Activated T-cell treated with anti-CD3 and anti-CD28 coated beads for 4 hours (primary cell): ENCODE measurements around the gene PHF21A.
"Not testable (repeated sequence)": the region's sequence is repeated elsewhere in the genome, so short reads cannot be mapped to it uniquely, and the experiment has no call there.

Experiments
- DNase-seq: peaks from one replicate; pipeline ENCODE4 v3.0.0-alpha.2; 2020

Gene PHF21A

DNA sequence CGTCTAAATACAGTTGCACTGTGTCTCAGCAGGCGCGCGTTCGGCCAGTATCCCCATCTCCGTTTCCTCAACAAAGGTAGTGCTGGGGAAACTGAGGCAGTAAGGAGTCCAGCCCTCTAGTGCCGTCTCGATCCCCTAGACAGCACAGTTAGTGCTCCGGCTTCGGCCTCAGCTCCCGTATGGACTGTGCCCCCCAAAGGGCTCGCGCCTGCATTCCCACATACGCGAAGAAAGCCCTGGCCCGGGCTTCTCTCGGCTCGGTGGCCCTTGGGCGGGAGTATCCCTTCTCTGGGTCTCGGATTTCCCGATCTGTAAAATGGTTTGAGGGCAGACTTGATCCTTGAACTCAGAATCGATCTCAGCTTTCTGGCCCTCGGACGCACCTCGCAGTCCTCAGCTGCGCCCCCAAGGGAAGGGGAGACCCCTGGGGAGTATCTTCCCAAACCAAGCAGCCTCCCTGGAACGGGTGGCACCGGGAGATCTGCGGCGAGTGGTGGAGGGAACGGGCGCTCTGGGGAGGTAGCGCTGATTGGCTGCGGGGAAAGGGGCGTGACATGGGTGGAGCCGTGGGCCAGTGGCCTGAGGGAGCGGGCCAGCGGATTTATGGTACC, 202.8 kb downstream of the PHF21A start:
- DNase-seq = peak; percentile 31

DNA sequence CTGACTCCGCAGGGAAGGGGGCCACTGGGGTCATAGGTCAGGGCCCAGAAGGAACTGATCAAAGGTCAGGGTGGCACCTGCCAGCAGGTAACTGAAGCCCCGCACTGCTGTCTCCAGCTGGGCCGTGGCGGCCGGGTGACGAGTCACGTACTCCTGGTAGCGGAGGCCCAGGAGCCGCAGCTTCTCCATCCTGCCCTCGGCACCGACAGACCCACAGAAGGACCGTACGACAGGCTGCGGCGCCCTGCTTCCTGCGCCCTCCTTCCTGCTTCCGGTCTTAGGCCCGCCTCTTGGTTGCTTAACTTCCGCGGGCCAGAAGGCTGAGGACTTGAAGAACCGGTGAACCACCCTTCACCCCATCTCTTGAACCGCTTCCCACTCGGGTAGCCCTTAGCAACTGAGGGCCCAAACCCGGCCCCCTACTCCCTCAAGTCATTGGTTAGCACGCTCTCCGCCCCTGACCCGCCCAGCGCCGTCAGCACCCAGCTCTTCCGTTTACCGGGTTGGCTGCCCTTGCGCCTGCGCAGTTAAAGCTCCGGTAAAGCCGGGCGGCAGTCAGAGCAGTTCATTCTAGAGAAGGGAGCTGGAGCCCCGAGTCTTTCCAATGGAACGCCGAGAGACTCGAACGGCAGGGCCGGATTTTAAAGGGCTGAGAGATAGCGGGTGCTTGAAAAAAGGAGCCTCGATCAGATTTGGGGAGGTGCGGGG, 203.5 kb downstream of the PHF21A start, which contains the start of gene PEX16:
Gene PEX16, minus strand, starts transcription at position 255 of the 708 bp plus-strand sequence. Its CDS starts 66 bp downstream, at position 189.
- peak; percentile 87 for DNase-seq

- no peak for DNase-seq
Observed at GRCh38 chr11:45917286-45917622, 204.0 kb downstream of the PHF21A start.

DNA sequence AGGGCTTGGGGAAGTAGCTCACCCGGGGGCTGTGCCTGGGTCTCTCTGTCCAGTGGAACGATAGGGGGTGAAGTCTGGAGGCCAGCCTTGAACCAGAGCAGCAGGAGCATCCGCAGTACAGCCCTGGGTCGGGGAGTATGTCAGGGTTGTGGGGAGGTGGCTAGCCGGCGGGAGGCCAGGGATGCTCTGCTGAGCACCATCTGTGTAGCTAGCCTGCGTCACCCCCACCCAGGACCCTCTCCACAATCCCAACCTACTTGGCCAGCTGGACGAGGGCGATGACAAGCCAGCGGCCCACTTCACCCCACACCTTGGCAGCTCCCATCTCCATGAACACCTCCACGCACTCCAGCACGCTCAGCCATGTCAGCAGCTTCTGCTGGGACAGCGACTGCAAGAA, 205.8 kb downstream of the PHF21A start:
- DNase-seq = no peak

- no peak for DNase-seq
Observed at GRCh38 chr11:45913942-45914635, 207.2 kb downstream of the PHF21A start.

- DNase-seq = no peak
Observed at GRCh38 chr11:45913514-45913913, 207.7 kb downstream of the PHF21A start.

DNA sequence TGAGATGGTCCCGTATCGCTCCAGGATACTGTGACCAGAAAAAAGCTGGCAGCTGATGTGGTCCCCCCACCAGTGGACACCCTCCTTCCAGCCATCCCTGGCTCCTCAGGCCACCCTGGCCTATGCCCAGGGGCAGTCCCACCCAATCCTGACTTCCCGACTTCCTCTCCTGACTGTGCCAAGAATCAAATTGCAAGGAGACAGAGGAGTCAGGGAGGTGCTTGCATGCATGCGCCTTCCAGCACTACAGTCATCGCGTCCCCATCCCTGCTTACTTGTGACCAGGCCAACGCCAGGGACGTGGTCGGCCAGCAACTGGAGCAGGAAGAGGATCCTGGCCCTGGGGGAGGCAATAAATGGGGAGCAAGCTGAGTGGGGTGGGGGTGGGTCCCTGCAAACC, 210.6 kb downstream of the PHF21A start:
- DNase-seq = no peak

- no peak for DNase-seq
Observed at GRCh38 chr11:45909594-45910475, 211.4 kb downstream of the PHF21A start.

- no peak for DNase-seq
Observed at GRCh38 chr11:45907911-45908370, 213.3 kb downstream of the PHF21A start.

GRCh38 chr11:45906965-45907611, 214.2 kb downstream of the PHF21A start, which contains the start of gene FREY1:
Gene FREY1, minus strand, starts transcription at chr11:45907271. Its CDS starts 26 bp downstream, at chr11:45907245.
- no peak for DNase-seq

- no peak for DNase-seq
Observed at GRCh38 chr11:45906096-45906682, 215.1 kb downstream of the PHF21A start.

GRCh38 chr11:45905576-45905975, 215.7 kb downstream of the PHF21A start:
- DNase-seq = not testable (repeated sequence)

DNA sequence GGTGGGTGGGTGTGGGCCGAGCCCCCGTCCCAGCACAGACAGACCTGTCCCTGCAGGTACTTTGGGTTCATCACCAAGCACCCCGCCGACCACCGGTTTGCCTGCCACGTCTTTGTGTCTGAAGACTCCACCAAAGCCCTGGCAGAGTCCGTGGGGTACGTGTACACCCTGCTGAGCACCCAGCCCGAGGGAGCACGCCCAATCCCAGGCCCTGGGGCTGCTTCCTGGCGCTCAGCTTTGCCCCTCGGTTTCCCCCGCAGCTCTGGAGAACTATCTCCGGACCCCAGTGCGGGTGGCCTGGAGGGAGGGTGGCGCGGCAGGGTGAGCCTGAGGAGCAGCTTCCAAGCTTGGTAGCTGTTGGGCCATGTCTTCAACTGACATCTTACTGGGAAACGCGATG, 216.2 kb downstream of the PHF21A start:
- DNase-seq = no peak

DNA sequence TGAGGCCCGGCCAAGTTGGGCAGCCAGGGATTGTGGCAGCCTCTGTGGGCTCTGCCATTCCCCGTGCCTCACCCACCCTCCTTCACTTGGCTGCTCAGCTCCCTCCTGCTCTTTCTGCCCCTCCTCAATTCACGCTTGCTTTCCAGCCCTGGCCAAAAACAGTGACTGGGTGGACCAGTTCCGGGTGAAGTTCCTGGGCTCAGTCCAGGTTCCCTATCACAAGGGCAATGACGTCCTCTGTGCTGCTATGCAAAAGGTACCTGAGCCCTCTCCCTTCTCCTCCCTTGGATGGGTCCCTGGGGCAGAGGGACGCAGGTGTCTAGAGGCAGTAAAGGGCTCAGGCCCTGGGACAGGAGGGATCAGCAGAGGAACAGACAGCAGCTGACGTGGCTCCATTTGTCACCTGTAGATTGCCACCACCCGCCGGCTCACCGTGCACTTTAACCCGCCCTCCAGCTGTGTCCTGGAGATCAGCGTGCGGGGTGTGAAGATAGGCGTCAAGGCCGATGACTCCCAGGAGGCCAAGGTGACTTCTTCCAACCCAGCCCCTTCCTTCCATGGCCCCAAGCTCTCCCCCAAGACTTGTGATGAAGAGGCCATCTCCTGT, 216.8 kb downstream of the PHF21A start:
- no peak for DNase-seq

- no peak for DNase-seq
Observed at GRCh38 chr11:45902452-45903380, 218.5 kb downstream of the PHF21A start.

GRCh38 chr11:45901626-45902025, 219.6 kb downstream of the PHF21A start:
- DNase-seq = no peak

DNA sequence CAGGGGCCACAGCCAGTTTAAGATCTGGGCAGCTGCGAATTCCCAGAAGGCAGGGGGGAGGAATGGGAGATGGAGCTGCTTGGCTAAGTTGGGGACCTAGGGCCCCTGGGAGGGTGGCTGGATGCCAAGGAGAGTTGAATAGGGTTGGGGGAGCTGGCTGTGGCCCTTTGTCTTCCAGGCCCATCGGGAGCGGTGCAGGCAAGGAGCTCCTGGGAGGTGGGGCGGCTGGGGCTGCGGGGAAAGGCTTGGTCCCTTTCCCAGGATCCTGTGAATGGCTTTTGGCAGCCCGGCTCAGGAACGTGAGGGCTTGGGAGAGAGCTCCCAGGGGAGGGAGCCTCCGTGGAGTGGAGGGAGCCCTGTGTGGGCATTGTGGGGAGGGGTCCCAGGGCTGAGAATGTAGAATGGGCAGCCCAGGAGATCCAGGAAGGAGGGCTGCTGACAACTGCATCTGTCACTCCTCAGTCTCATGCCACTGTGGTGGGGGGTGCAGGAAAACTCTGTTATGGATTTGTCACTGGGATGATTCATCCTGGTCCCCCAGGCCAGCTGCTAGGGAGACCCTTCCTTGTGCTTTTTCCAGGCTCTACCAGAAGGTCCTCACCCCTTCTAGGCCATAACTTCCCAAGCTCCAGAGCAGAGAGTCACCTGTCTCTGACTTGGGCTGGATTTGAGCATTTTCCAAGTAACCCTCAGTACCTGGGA, 220.2 kb downstream of the PHF21A start:
- no peak for DNase-seq

DNA sequence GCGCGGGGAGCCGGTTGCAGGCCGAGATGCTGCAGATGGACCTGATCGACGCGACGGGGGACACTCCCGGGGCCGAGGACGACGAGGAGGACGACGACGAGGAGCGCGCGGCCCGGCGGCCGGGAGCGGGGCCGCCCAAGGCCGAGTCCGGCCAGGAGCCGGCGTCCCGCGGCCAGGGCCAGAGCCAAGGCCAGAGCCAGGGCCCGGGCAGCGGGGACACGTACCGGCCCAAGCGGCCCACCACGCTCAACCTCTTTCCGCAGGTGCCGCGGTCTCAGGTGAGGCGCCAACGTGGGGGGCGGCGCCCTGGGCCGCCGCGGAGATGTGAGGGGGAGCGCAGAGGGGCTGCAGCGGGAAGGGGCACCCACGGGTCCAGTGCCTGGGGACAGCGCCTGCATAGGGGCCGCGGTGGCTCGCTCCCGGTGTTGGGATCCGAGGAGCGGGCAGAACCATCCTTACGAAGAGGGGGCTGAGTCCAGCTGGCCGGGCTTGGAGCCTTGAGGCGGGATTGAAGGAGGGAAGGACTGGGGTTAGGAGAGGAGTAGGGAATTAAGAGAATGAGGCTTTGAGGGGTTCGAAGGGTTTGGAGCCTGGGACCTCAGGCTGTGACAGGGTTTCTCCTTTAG, 221.0 kb downstream of the PHF21A start:
- not testable (repeated sequence) for DNase-seq
